Measurements from ENCODE around the gene RIPOR2.

RIPOR2 gene

GRCh38 chr6:24799541-24799915 is 136.2 kb downstream of the RIPOR2 start:
- Histone ChIP-seq H3K9ac (ENCODE audit: low read length in 2 of 2) (no peak overlapping the region), H3K4me3 (ENCODE audit: low read length in 2 of 2) (no peak overlapping the region), H3K36me3 (ENCODE audit: control insufficient read depth in 2 of 2, insufficient read depth in 2 of 2, low read length in 2 of 2) (no peaks in the 10 kb centered on the region), H3K27ac (ENCODE audit: low read length) (no peak overlapping the region), H3K9me3 (ENCODE audit: control insufficient read depth in 2 of 2, low read length in 2 of 2) (no peaks in the 10 kb centered on the region), H3K27me3 (ENCODE audit: control insufficient read depth in 1 of 2, insufficient read depth in 2 of 2, low read length in 2 of 2) (no peaks in the 10 kb centered on the region), H3K4me1 (ENCODE audit: control insufficient read depth, insufficient read depth, low read length) (no peaks in the 10 kb centered on the region)

- Histone ChIP-seq H3K36me3 (ENCODE audit: control insufficient read depth in 2 of 2, insufficient read depth in 2 of 2, low read length in 2 of 2) (no peaks in the 10 kb centered on the region), H3K4me1 (ENCODE audit: control insufficient read depth, insufficient read depth, low read length) (no peaks in the 10 kb centered on the region), H3K27me3 (ENCODE audit: control insufficient read depth in 1 of 2, insufficient read depth in 2 of 2, low read length in 2 of 2) (no peaks in the 10 kb centered on the region), H3K27ac (ENCODE audit: low read length) (no peak within 1 kb of the TSS), H3K4me3 (ENCODE audit: low read length in 2 of 2) (no peak within 1 kb of the TSS), H3K9me3 (ENCODE audit: control insufficient read depth in 2 of 2, low read length in 2 of 2) (no peaks in the 10 kb centered on the region), H3K9ac (ENCODE audit: low read length in 2 of 2) (no peak within 1 kb of the TSS)
Observed at GRCh38 chr6:24798740-24799540, 136.8 kb downstream of the RIPOR2 start, which contains the start of gene ARMH2. Gene ARMH2 (minus strand): TSS chr6:24798917. CDS start chr6:24798857, 60 bp downstream.

GRCh38 chr6:24797596-24798216 is 138.1 kb downstream of the RIPOR2 start:
- no peaks in the 10 kb centered on the region for H3K4me1 ChIP-seq (ENCODE audit: control insufficient read depth, insufficient read depth, low read length)
- H3K27me3 ChIP-seq (ENCODE audit: control insufficient read depth in 1 of 2, insufficient read depth in 2 of 2, low read length in 2 of 2) = no peaks in the 10 kb centered on the region
- no peaks in the 10 kb centered on the region for H3K36me3 ChIP-seq (ENCODE audit: control insufficient read depth in 2 of 2, insufficient read depth in 2 of 2, low read length in 2 of 2)
- H3K9ac ChIP-seq (ENCODE audit: low read length in 2 of 2) = no peak overlapping the region
- no peak overlapping the region for H3K27ac ChIP-seq (ENCODE audit: low read length)
- H3K4me3 ChIP-seq (ENCODE audit: low read length in 2 of 2) = no peak overlapping the region
- no peaks in the 10 kb centered on the region for H3K9me3 ChIP-seq (ENCODE audit: control insufficient read depth in 2 of 2, low read length in 2 of 2)

- Histone ChIP-seq H3K4me3 (ENCODE audit: low read length in 2 of 2) (no peak overlapping the region), H3K9ac (ENCODE audit: low read length in 2 of 2) (no peak overlapping the region), H3K36me3 (ENCODE audit: control insufficient read depth in 2 of 2, insufficient read depth in 2 of 2, low read length in 2 of 2) (no peaks in the 10 kb centered on the region), H3K4me1 (ENCODE audit: control insufficient read depth, insufficient read depth, low read length) (no peaks in the 10 kb centered on the region), H3K27me3 (ENCODE audit: control insufficient read depth in 1 of 2, insufficient read depth in 2 of 2, low read length in 2 of 2) (no peaks in the 10 kb centered on the region), H3K27ac (ENCODE audit: low read length) (no peak overlapping the region), H3K9me3 (ENCODE audit: control insufficient read depth in 2 of 2, low read length in 2 of 2) (no peaks in the 10 kb centered on the region)
Observed at GRCh38 chr6:24796616-24797290, 139.0 kb downstream of the RIPOR2 start.

GRCh38 chr6:24795106-24795505 is 140.7 kb downstream of the RIPOR2 start:
- Histone ChIP-seq H3K4me3 (ENCODE audit: low read length in 2 of 2) (no peak overlapping the region), H3K36me3 (ENCODE audit: control insufficient read depth in 2 of 2, insufficient read depth in 2 of 2, low read length in 2 of 2) (no peaks in the 10 kb centered on the region), H3K9ac (ENCODE audit: low read length in 2 of 2) (no peak overlapping the region), H3K9me3 (ENCODE audit: control insufficient read depth in 2 of 2, low read length in 2 of 2) (no peaks in the 10 kb centered on the region), H3K27ac (ENCODE audit: low read length) (no peak overlapping the region), H3K27me3 (ENCODE audit: control insufficient read depth in 1 of 2, insufficient read depth in 2 of 2, low read length in 2 of 2) (no peaks in the 10 kb centered on the region), H3K4me1 (ENCODE audit: control insufficient read depth, insufficient read depth, low read length) (no peaks in the 10 kb centered on the region)

GRCh38 chr6:24788031-24788665 is 147.6 kb downstream of the RIPOR2 start:
- no peaks in the 10 kb centered on the region for H3K9me3 ChIP-seq (ENCODE audit: control insufficient read depth in 2 of 2, low read length in 2 of 2)
- no peak overlapping the region for H3K4me3 ChIP-seq (ENCODE audit: low read length in 2 of 2)
- H3K4me1 ChIP-seq (ENCODE audit: control insufficient read depth, insufficient read depth, low read length) = no peaks in the 10 kb centered on the region
- H3K27ac ChIP-seq (ENCODE audit: low read length) = no peak overlapping the region
- H3K36me3 ChIP-seq (ENCODE audit: control insufficient read depth in 2 of 2, insufficient read depth in 2 of 2, low read length in 2 of 2) = peaks cover 0 to 6% of the 10 kb centered on the region in 2 donors
- H3K9ac ChIP-seq (ENCODE audit: low read length in 2 of 2) = no peak overlapping the region
- no peaks in the 10 kb centered on the region for H3K27me3 ChIP-seq (ENCODE audit: control insufficient read depth in 1 of 2, insufficient read depth in 2 of 2, low read length in 2 of 2)

GRCh38 chr6:24780206-24780605 is 155.6 kb downstream of the RIPOR2 start:
- Histone ChIP-seq H3K36me3 (ENCODE audit: control insufficient read depth in 2 of 2, insufficient read depth in 2 of 2, low read length in 2 of 2) (peaks cover 0 to 3% of the 10 kb centered on the region in 2 donors), H3K27me3 (ENCODE audit: control insufficient read depth in 1 of 2, insufficient read depth in 2 of 2, low read length in 2 of 2) (no peaks in the 10 kb centered on the region), H3K9me3 (ENCODE audit: control insufficient read depth in 2 of 2, low read length in 2 of 2) (no peaks in the 10 kb centered on the region), H3K27ac (ENCODE audit: low read length) (no peak overlapping the region), H3K4me1 (ENCODE audit: control insufficient read depth, insufficient read depth, low read length) (no peaks in the 10 kb centered on the region), H3K4me3 (ENCODE audit: low read length in 2 of 2) (no peak overlapping the region), H3K9ac (ENCODE audit: low read length in 2 of 2) (no peak overlapping the region)

- Histone ChIP-seq H3K9ac (ENCODE audit: low read length in 2 of 2) (no peak overlapping the region), H3K27me3 (ENCODE audit: control insufficient read depth in 1 of 2, insufficient read depth in 2 of 2, low read length in 2 of 2) (no peaks in the 10 kb centered on the region), H3K27ac (ENCODE audit: low read length) (no peak overlapping the region), H3K36me3 (ENCODE audit: control insufficient read depth in 2 of 2, insufficient read depth in 2 of 2, low read length in 2 of 2) (peaks cover 0 to 2% of the 10 kb centered on the region in 2 donors), H3K4me3 (ENCODE audit: low read length in 2 of 2) (no peak overlapping the region), H3K9me3 (ENCODE audit: control insufficient read depth in 2 of 2, low read length in 2 of 2) (no peaks in the 10 kb centered on the region), H3K4me1 (ENCODE audit: control insufficient read depth, insufficient read depth, low read length) (peaks cover 2% of the 10 kb centered on the region)
Observed at GRCh38 chr6:24779416-24780016, 156.2 kb downstream of the RIPOR2 start.

GRCh38 chr6:24778878-24779277 is 156.9 kb downstream of the RIPOR2 start:
- Histone ChIP-seq H3K9ac (ENCODE audit: low read length in 2 of 2) (no peak overlapping the region), H3K27ac (ENCODE audit: low read length) (no peak overlapping the region)

GRCh38 chr6:24778121-24778520 is 157.6 kb downstream of the RIPOR2 start:
- Histone ChIP-seq H3K9me3 (ENCODE audit: control insufficient read depth in 2 of 2, low read length in 2 of 2) (no peaks in the 10 kb centered on the region), H3K4me1 (ENCODE audit: control insufficient read depth, insufficient read depth, low read length) (peaks cover 3% of the 10 kb centered on the region), H3K9ac (ENCODE audit: low read length in 2 of 2) (no peak overlapping the region), H3K27ac (ENCODE audit: low read length) (no peak overlapping the region), H3K36me3 (ENCODE audit: control insufficient read depth in 2 of 2, insufficient read depth in 2 of 2, low read length in 2 of 2) (no peaks in the 10 kb centered on the region), H3K4me3 (ENCODE audit: low read length in 2 of 2) (no peak overlapping the region), H3K27me3 (ENCODE audit: control insufficient read depth in 1 of 2, insufficient read depth in 2 of 2, low read length in 2 of 2) (no peaks in the 10 kb centered on the region)

More at GRCh38 chr6:24778878-24779277, 156.9 kb downstream of the RIPOR2 start:
- H3K4me1 ChIP-seq (ENCODE audit: control insufficient read depth, insufficient read depth, low read length) = peaks cover 3% of the 10 kb centered on the region
- no peak overlapping the region for H3K4me3 ChIP-seq (ENCODE audit: low read length in 2 of 2)
- H3K27me3 ChIP-seq (ENCODE audit: control insufficient read depth in 1 of 2, insufficient read depth in 2 of 2, low read length in 2 of 2) = no peaks in the 10 kb centered on the region
- no peaks in the 10 kb centered on the region for H3K36me3 ChIP-seq (ENCODE audit: control insufficient read depth in 2 of 2, insufficient read depth in 2 of 2, low read length in 2 of 2)
- H3K9me3 ChIP-seq (ENCODE audit: control insufficient read depth in 2 of 2, low read length in 2 of 2) = no peaks in the 10 kb centered on the region

Measured in stomach smooth muscle (tissue), 2 donors.